CD14-positive monocyte (primary cell): ENCODE data around the gene POLDIP2. TPM values are rescaled to one million over a fixed set of nuclear protein-coding genes. Genes with fewer than 3 reads are reported as not detected.

Source experiments
- DNase-seq, 3 donors: peaks; one replicate each; pipeline ENCODE4 v3.0.0-alpha.2; 2011 to 2022
- H2AFZ ChIP-seq: 2 replicates; pipeline ENCODE4 v1.6.0; 2012; ENCODE audit warnings: mild to moderate bottlenecking, low read depth, low read length, inconsistent platforms; ENCODE audit not compliant: insufficient read depth, poor library complexity, severe bottlenecking
- H3K27ac ChIP-seq, 2 donors: 1 replicate in 1 of 2; 2 replicates in 1 of 2; pipeline ENCODE4 v1.5.1; 2012 to 2013; ENCODE audit warnings: low read length in 2 of 2, control low read depth in 1 of 2, inconsistent platforms in 1 of 2, low read depth in 1 of 2, mild to moderate bottlenecking in 1 of 2
- H3K27me3 ChIP-seq, 2 donors: one replicate each; pipeline versions ENCODE4 v1.6.0 to v1.6.1; 2011 to 2013; ENCODE audit warnings: low read length in 2 of 2; ENCODE audit not compliant: control insufficient read depth in 2 of 2, insufficient read depth in 2 of 2
- H3K36me3 ChIP-seq, 2 donors: replicated peaks in 1 of 2; 1 replicate in 1 of 2; 2 replicates in 1 of 2; pipeline versions ENCODE4 v1.5.1 to v1.6.1; 2012 to 2013; ENCODE audit warnings: low read length in 2 of 2, control low read depth in 1 of 2, inconsistent platforms in 1 of 2, mild to moderate bottlenecking in 1 of 2; ENCODE audit not compliant: insufficient read depth in 2 of 2, control insufficient read depth in 1 of 2
- H3K4me1 ChIP-seq, 2 donors: 1 replicate in 1 of 2; 2 replicates in 1 of 2; pipeline versions ENCODE4 v1.5.1 to v1.6.1; 2012 to 2013; ENCODE audit warnings: low read length in 2 of 2, control low read depth in 1 of 2, inconsistent platforms in 1 of 2, mild to moderate bottlenecking in 1 of 2, moderate library complexity in 1 of 2; ENCODE audit not compliant: insufficient read depth in 2 of 2, control insufficient read depth in 1 of 2
- H3K4me2 ChIP-seq: replicated peaks from 2 replicates; pipeline ENCODE3; 2012; ENCODE audit warnings: low read length, moderate library complexity, mild to moderate bottlenecking; ENCODE audit not compliant: poor library complexity, severe bottlenecking; ENCODE audit errors: extremely low read depth
- H3K4me3 ChIP-seq, 3 experiments: fragments of 200-600 bp in 1 of 3; sonication (generic) in 1 of 3; replicated peaks in 1 of 3; 1 replicate in 2 of 3; 2 replicates in 1 of 3; pipeline ENCODE4 v1.5.1; 2011 to 2013; ENCODE audit warnings: low read length in 3 of 3, mild to moderate bottlenecking in 3 of 3, control low read depth in 2 of 3, low read depth in 2 of 3, inconsistent platforms in 1 of 3, moderate library complexity in 1 of 3
- H3K79me2 ChIP-seq: 2 replicates; pipeline ENCODE4 v1.6.0; 2012; ENCODE audit warnings: mild to moderate bottlenecking, control low read depth, inconsistent platforms, low read length, moderate library complexity; ENCODE audit not compliant: insufficient read depth
- H3K9ac ChIP-seq: 2 replicates; pipeline ENCODE4 v1.6.0; 2017; ENCODE audit warnings: low read length, mild to moderate bottlenecking; ENCODE audit not compliant: insufficient read depth, poor library complexity, severe bottlenecking
- H3K9me3 ChIP-seq, 2 donors: replicated peaks in 1 of 2; 1 replicate in 1 of 2; 2 replicates in 1 of 2; pipeline versions ENCODE4 v1.5.1 to v1.6.1; 2012 to 2013; ENCODE audit warnings: low read length in 2 of 2, control low read depth in 1 of 2; ENCODE audit not compliant: control insufficient read depth in 1 of 2, insufficient read depth in 1 of 2
- H4K20me1 ChIP-seq: 2 replicates; pipeline ENCODE4 v1.6.0; 2012; ENCODE audit warnings: mild to moderate bottlenecking, low read length, control low read depth, moderate library complexity; ENCODE audit not compliant: insufficient read depth
- H3K27ac Mint-ChIP-seq, 7 donors: one replicate each; pipeline ENCODE4 v1.8.0; 2020; ENCODE audit warnings: mild to moderate bottlenecking in 7 of 7, mixed read lengths in 7 of 7, moderate library complexity in 6 of 7, inconsistent platforms in 2 of 7
- H3K27me3 Mint-ChIP-seq, 3 donors: one replicate each; pipeline ENCODE4 v1.8.0; 2021 to 2022; ENCODE audit warnings: low read depth in 3 of 3, mild to moderate bottlenecking in 3 of 3, mixed read lengths in 3 of 3, moderate library complexity in 3 of 3, inconsistent platforms in 1 of 3
- H3K36me3 Mint-ChIP-seq, 2 donors: one replicate each; pipeline ENCODE4 v1.8.0; 2020; ENCODE audit warnings: mixed read lengths in 2 of 2, inconsistent platforms in 1 of 2, mild to moderate bottlenecking in 1 of 2
- H3K4me1 Mint-ChIP-seq: one replicate; pipeline ENCODE4 v1.8.0; 2020; ENCODE audit warnings: mild to moderate bottlenecking, mixed read lengths
- H3K4me3 Mint-ChIP-seq, 2 donors: one replicate each; pipeline ENCODE4 v1.8.0; 2020; ENCODE audit warnings: mild to moderate bottlenecking in 2 of 2, mixed read lengths in 2 of 2, moderate library complexity in 1 of 2
- H3K9me3 Mint-ChIP-seq, 7 donors: one replicate each; pipeline ENCODE4 v1.8.0; 2020 to 2022; ENCODE audit warnings: mixed read lengths in 7 of 7, mild to moderate bottlenecking in 6 of 7, moderate library complexity in 6 of 7, inconsistent platforms in 2 of 7
- CTCF ChIP-seq: fragments of 200-600 bp; IDR thresholded peaks from one replicate; pipeline ENCODE4 v1.8.0; 2022; ENCODE audit warnings: antibody characterized with exemption, mild to moderate bottlenecking
- WGBS: methylation state at CpG from one replicate; pipeline ENCODE4 v1.1.5; 2013; ENCODE audit warnings: missing lambda C conversion rate; ENCODE audit not compliant: insufficient coverage; 5-methylcytosine and 5-hydroxymethylcytosine counted together
- intact Hi-C, 2 donors: fragments of 100-400 bp; cut with micrococcal nuclease; formaldehyde crosslinking; loops; one replicate each; pipeline versions ENCODE4 v1.15.0 to v1.15.1; 2023
- polyA plus RNA-seq, 3 donors: library from polyadenylated mRNA; depleted of rRNA in 1 of 3; unstranded in 2 of 3; stranded (reverse) in 1 of 3; fragments of 300-500 nt in 2 of 3; fragments of >200 nt in 1 of 3; fragmentation: Illumina TruSeq in 2 of 3; gene quantifications; 1 replicate in 2 of 3; 2 replicates in 1 of 3; pipeline ENCODE4 v1.2.3, GENCODE V29; 2012 to 2021

POLDIP2 gene
- polyA plus RNA-seq, 3 donors = 31.5 to 76.9 (median 72.4) TPM

GRCh38 chr17:28391401-28391800 lies 34.1 kb upstream of the POLDIP2 start:
- Mint-ChIP-seq H3K27ac (no peak overlapping the region), H3K36me3 (peaks cover 45 to 51% of the 10 kb centered on the region in 2 donors), H3K9me3 (no peaks in the 10 kb centered on the region), H3K4me3 (no peak overlapping the region), H3K4me1 (peaks cover 4% of the 10 kb centered on the region), H3K27me3 (peaks cover 0 to 3% (median 0%) of the 10 kb centered on the region in 3 donors)
- Histone ChIP-seq H3K36me3 (peaks cover 17 to 62% of the 10 kb centered on the region in 2 donors), H3K4me1 (no peaks in the 10 kb centered on the region), H4K20me1 (no peaks in the 10 kb centered on the region), H3K4me3 (no peak overlapping the region), H3K4me2 (no peak overlapping the region), H3K9me3 (no peaks in the 10 kb centered on the region), H3K9ac (no peak overlapping the region), H3K27me3 (no peaks in the 10 kb centered on the region), H3K79me2 (no peaks in the 10 kb centered on the region), H3K27ac (no peak overlapping the region), H2AFZ (no peak overlapping the region)
- DNase-seq = no peak
- WGBS = 63% methylated on average over 2 of the region's 2 CpGs
- TF ChIP-seq CTCF = no peak
- intact Hi-C loops = no loop called here

- Mint-ChIP-seq H3K9me3 (no peaks in the 10 kb centered on the region), H3K4me3 (no peak overlapping the region), H3K36me3 (peaks cover 45 to 50% of the 10 kb centered on the region in 2 donors), H3K27me3 (peaks cover 0 to 3% (median 0%) of the 10 kb centered on the region in 3 donors), H3K27ac (no peak overlapping the region), H3K4me1 (peaks cover 4% of the 10 kb centered on the region)
- WGBS = no CpG with 5 or more reads among the region's 1 CpG
- TF ChIP-seq CTCF = no peak
- no peaks in the 10 kb centered on the region for H3K9me3 ChIP-seq
- H3K36me3 ChIP-seq = peaks cover 17 to 58% of the 10 kb centered on the region in 2 donors
- H3K4me2 ChIP-seq = no peak overlapping the region
- no peaks in the 10 kb centered on the region for H3K27me3 ChIP-seq
- no peak for DNase-seq
- no peaks in the 10 kb centered on the region for H3K4me1 ChIP-seq
- no peak overlapping the region for H3K27ac ChIP-seq
- intact Hi-C loops = no loop called here
- no peak overlapping the region for H3K9ac ChIP-seq
- no peaks in the 10 kb centered on the region for H3K79me2 ChIP-seq
- H4K20me1 ChIP-seq = no peaks in the 10 kb centered on the region
- H2AFZ ChIP-seq = no peak overlapping the region
- H3K4me3 ChIP-seq = no peak overlapping the region
Observed at GRCh38 chr17:28390984-28391383, 33.7 kb upstream of the POLDIP2 start.
